Measurements from ENCODE around the gene ESR1. TPM values are rescaled to one million over a fixed set of nuclear protein-coding genes. Genes with fewer than 3 reads are reported as not detected.

Gene ESR1
- total RNA-seq, 1 donor from 2014 or later: 0.05 TPM

GRCh38 chr6:151992091-151992490, 184.6 kb downstream of the ESR1 start:
- H3K79me2 ChIP-seq (ENCODE audit: insufficient read depth, low read length): no peaks in the 10 kb centered on the region
- H3K9me3 Mint-ChIP-seq (ENCODE audit: unreplicated experiment): peaks cover 3% of the 10 kb centered on the region
- no peak for FAIRE-seq
- H4K20me1 ChIP-seq (ENCODE audit: insufficient read depth, low read length): no peaks in the 10 kb centered on the region
- H3K4me2 ChIP-seq (ENCODE audit: low read length): no peak overlapping the region
- H3K4me1 ChIP-seq (ENCODE audit: insufficient read depth, low read length): no peaks in the 10 kb centered on the region
- H3K4me1 Mint-ChIP-seq (ENCODE audit: low read depth, unreplicated experiment): no peaks in the 10 kb centered on the region
- peaks cover 16% of the 10 kb centered on the region for H3K27me3 Mint-ChIP-seq (ENCODE audit: low read depth, unreplicated experiment)
- H3K9me3 ChIP-seq (ENCODE audit: insufficient read depth, low read depth, low read length): no peaks in the 10 kb centered on the region
- no peak overlapping the region for H3K9ac ChIP-seq (ENCODE audit: low read length)
- no peak overlapping the region for H3K4me3 Mint-ChIP-seq (ENCODE audit: unreplicated experiment)
- H2AFZ ChIP-seq (ENCODE audit: low read depth, low read length): no peak overlapping the region
- no peaks in the 10 kb centered on the region for H3K36me3 Mint-ChIP-seq (ENCODE audit: low read depth, unreplicated experiment)
- H3K36me3 ChIP-seq (ENCODE audit: insufficient read depth, low read length): no peaks in the 10 kb centered on the region
- H3K27me3 ChIP-seq (ENCODE audit: insufficient read depth, low read length): no peaks in the 10 kb centered on the region
- DNase-seq (ENCODE audit: low read depth): no peak
- no peak overlapping the region for H3K27ac ChIP-seq (ENCODE audit: low read depth, low read length)
- H3K27ac Mint-ChIP-seq (ENCODE audit: unreplicated experiment): no peak overlapping the region
- TF ChIP-seq CTCF (IDR thresholded peaks at IDR 0.05; ENCODE audit: insufficient read depth, low read depth, low read length) (no peak), EZH2 (IDR thresholded peaks at IDR 0.05; ENCODE audit: insufficient read depth, low read length) (no peak)
- no peak overlapping the region for H3K4me3 ChIP-seq (ENCODE audit: insufficient read depth, low read depth, low read length)

GRCh38 chr6:151993364-151993763, 185.9 kb downstream of the ESR1 start:
- H3K9me3 ChIP-seq (ENCODE audit: insufficient read depth, low read depth, low read length): no peaks in the 10 kb centered on the region
- FAIRE-seq (no peak), DNase-seq (ENCODE audit: low read depth) (no peak)
- H3K27me3 ChIP-seq (ENCODE audit: insufficient read depth, low read length): no peaks in the 10 kb centered on the region
- no peaks in the 10 kb centered on the region for H3K36me3 ChIP-seq (ENCODE audit: insufficient read depth, low read length)
- no peaks in the 10 kb centered on the region for H3K4me1 Mint-ChIP-seq (ENCODE audit: low read depth, unreplicated experiment)
- no peak overlapping the region for H3K4me2 ChIP-seq (ENCODE audit: low read length)
- peaks cover 12% of the 10 kb centered on the region for H3K27me3 Mint-ChIP-seq (ENCODE audit: low read depth, unreplicated experiment)
- H4K20me1 ChIP-seq (ENCODE audit: insufficient read depth, low read length): no peaks in the 10 kb centered on the region
- H3K9ac ChIP-seq (ENCODE audit: low read length): no peak overlapping the region
- no peaks in the 10 kb centered on the region for H3K36me3 Mint-ChIP-seq (ENCODE audit: low read depth, unreplicated experiment)
- no peak overlapping the region for H2AFZ ChIP-seq (ENCODE audit: low read depth, low read length)
- peaks cover 3% of the 10 kb centered on the region for H3K9me3 Mint-ChIP-seq (ENCODE audit: unreplicated experiment)
- H3K27ac ChIP-seq (ENCODE audit: low read depth, low read length): no peak overlapping the region
- no peaks in the 10 kb centered on the region for H3K4me1 ChIP-seq (ENCODE audit: insufficient read depth, low read length)
- TF ChIP-seq EZH2 (IDR thresholded peaks at IDR 0.05; ENCODE audit: insufficient read depth, low read length) (no peak), CTCF (IDR thresholded peaks at IDR 0.05; ENCODE audit: insufficient read depth, low read depth, low read length) (no peak)
- H3K4me3 ChIP-seq (ENCODE audit: insufficient read depth, low read depth, low read length): no peak overlapping the region
- H3K4me3 Mint-ChIP-seq (ENCODE audit: unreplicated experiment): no peak overlapping the region
- no peak overlapping the region for H3K27ac Mint-ChIP-seq (ENCODE audit: unreplicated experiment)
- H3K79me2 ChIP-seq (ENCODE audit: insufficient read depth, low read length): no peaks in the 10 kb centered on the region

GRCh38 chr6:151998784-151999183, 191.3 kb downstream of the ESR1 start:
- Histone ChIP-seq H2AFZ (ENCODE audit: low read depth, low read length) (no peak overlapping the region), H3K27ac (ENCODE audit: low read depth, low read length) (no peak overlapping the region), H3K36me3 (ENCODE audit: insufficient read depth, low read length) (no peaks in the 10 kb centered on the region), H3K4me2 (ENCODE audit: low read length) (no peak overlapping the region), H3K4me1 (ENCODE audit: insufficient read depth, low read length) (no peaks in the 10 kb centered on the region), H3K9me3 (ENCODE audit: insufficient read depth, low read depth, low read length) (no peaks in the 10 kb centered on the region), H3K9ac (ENCODE audit: low read length) (no peak overlapping the region), H3K79me2 (ENCODE audit: insufficient read depth, low read length) (no peaks in the 10 kb centered on the region), H3K27me3 (ENCODE audit: insufficient read depth, low read length) (no peaks in the 10 kb centered on the region), H3K4me3 (ENCODE audit: insufficient read depth, low read depth, low read length) (no peak overlapping the region), H4K20me1 (ENCODE audit: insufficient read depth, low read length) (no peaks in the 10 kb centered on the region)
- peaks cover 14% of the 10 kb centered on the region for H3K27me3 Mint-ChIP-seq (ENCODE audit: low read depth, unreplicated experiment)
- FAIRE-seq: no peak
- peak; percentile 8 for DNase-seq (ENCODE audit: low read depth)
- TF ChIP-seq EZH2 (IDR thresholded peaks at IDR 0.05; ENCODE audit: insufficient read depth, low read length) (no peak), CTCF (IDR thresholded peaks at IDR 0.05; ENCODE audit: insufficient read depth, low read depth, low read length) (no peak)
- H3K4me3 Mint-ChIP-seq (ENCODE audit: unreplicated experiment): no peak overlapping the region
- H3K27ac Mint-ChIP-seq (ENCODE audit: unreplicated experiment): no peak overlapping the region
- H3K36me3 Mint-ChIP-seq (ENCODE audit: low read depth, unreplicated experiment): no peaks in the 10 kb centered on the region
- H3K9me3 Mint-ChIP-seq (ENCODE audit: unreplicated experiment): no peaks in the 10 kb centered on the region
- H3K4me1 Mint-ChIP-seq (ENCODE audit: low read depth, unreplicated experiment): peaks cover 2% of the 10 kb centered on the region
